NOMO-1 treated with dmso at 0.1 percent for 144 hours (cell line): ENCODE results near the gene DNM1.
A peak's percentile ranks its signal among the peaks of the same experiment; 100 is the strongest.
"Not testable (repeated sequence)": the region's sequence is repeated elsewhere in the genome, so short reads cannot be mapped to it uniquely, and the experiment has no call there.

Experiments used
- DNase-seq: peaks from one replicate; lab custom pipeline; 2025; ENCODE audit not compliant: unreplicated experiment; lab: John Stamatoyannopoulos, UW

DNM1 gene

GRCh38 chr9:128222880-128223670, 19.9 kb downstream of the DNM1 start:
- no peak for DNase-seq

- DNase-seq: no peak
Measured at GRCh38 chr9:128224877-128225276, 21.7 kb downstream of the DNM1 start.

- no peak for DNase-seq
Measured at GRCh38 chr9:128225770-128226411, 22.7 kb downstream of the DNM1 start.

GRCh38 chr9:128226412-128226801, 23.2 kb downstream of the DNM1 start:
- peak; percentile 37 for DNase-seq

- not testable (repeated sequence) for DNase-seq
Measured at GRCh38 chr9:128230897-128231296, 27.7 kb downstream of the DNM1 start.

- DNase-seq: no peak
Measured at GRCh38 chr9:128231638-128232527, 28.7 kb downstream of the DNM1 start.

GRCh38 chr9:128232528-128233428, 29.6 kb downstream of the DNM1 start:
- DNase-seq: no peak

- DNase-seq: no peak
Measured at GRCh38 chr9:128233817-128234406, 30.7 kb downstream of the DNM1 start.

GRCh38 chr9:128242124-128242523, 38.9 kb downstream of the DNM1 start:
- DNase-seq: no peak

GRCh38 chr9:128242828-128243214, 39.6 kb downstream of the DNM1 start:
- no peak for DNase-seq

- DNase-seq: no peak
Measured at GRCh38 chr9:128243215-128244018, 40.2 kb downstream of the DNM1 start.

GRCh38 chr9:128244091-128244836, 41.1 kb downstream of the DNM1 start:
- DNase-seq: no peak

GRCh38 chr9:128244837-128245231, 41.7 kb downstream of the DNM1 start:
- peak; percentile 93 for DNase-seq

GRCh38 chr9:128245421-128246151, 42.4 kb downstream of the DNM1 start:
- DNase-seq: peak; percentile 17

GRCh38 chr9:128246471-128246870, 43.3 kb downstream of the DNM1 start:
- DNase-seq: no peak

- no peak for DNase-seq
Measured at GRCh38 chr9:128247226-128247803, 44.1 kb downstream of the DNM1 start.

GRCh38 chr9:128249558-128249907, 46.4 kb downstream of the DNM1 start:
- DNase-seq: no peak
